Measurements from ENCODE around the gene CHIA. TPM values are rescaled to one million over a fixed set of nuclear protein-coding genes. Genes with fewer than 3 reads are reported as not detected.
A peak's percentile ranks its signal among the peaks of the same experiment; 100 is the strongest.
"Not testable (repeated sequence)": the region's sequence is repeated elsewhere in the genome, so short reads cannot be mapped to it uniquely, and the experiment has no call there.

The CHIA gene
- total RNA-seq, 3 donors from 2014 or later: not detected

DNA sequence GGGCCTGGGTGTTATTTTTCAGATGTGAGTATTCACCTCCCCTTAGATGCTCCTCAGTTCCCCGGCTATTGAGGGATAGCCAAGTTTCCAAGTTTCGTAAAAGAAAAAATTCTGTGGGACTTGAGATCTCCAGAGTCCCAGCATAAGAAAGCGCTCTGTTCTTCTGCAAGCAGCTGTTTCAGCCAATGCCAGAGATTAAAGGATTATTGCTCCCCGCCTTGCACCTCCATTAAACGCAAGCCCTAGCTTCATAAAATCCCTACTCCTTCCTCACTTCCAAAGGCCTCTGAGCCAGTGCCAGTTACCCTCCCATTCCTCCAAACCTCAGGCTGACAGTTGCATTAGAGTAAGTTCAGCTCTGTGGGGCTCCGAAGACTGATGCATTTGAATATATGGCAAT is 56.4 kb downstream of the CHIA start:
- Histone ChIP-seq H3K36me3 (no peaks in the 10 kb centered on the region), H3K4me1 (peaks cover 0 to 3% of the 10 kb centered on the region in 2 donors), H3K27me3 (no peaks in the 10 kb centered on the region), H3K4me3 (peak overlapping the region; percentile 53 to 77 (median 62)), H3K9me3 (no peaks in the 10 kb centered on the region), H3K27ac (peak overlapping the region; percentile 88 to 94)
- TF ChIP-seq POLR2AphosphoS5 (IDR thresholded peaks at IDR 0.05) (no peak), POLR2A (IDR thresholded peaks at IDR 0.05) (no peak)
- TF ChIP-seq, protein P1, sequence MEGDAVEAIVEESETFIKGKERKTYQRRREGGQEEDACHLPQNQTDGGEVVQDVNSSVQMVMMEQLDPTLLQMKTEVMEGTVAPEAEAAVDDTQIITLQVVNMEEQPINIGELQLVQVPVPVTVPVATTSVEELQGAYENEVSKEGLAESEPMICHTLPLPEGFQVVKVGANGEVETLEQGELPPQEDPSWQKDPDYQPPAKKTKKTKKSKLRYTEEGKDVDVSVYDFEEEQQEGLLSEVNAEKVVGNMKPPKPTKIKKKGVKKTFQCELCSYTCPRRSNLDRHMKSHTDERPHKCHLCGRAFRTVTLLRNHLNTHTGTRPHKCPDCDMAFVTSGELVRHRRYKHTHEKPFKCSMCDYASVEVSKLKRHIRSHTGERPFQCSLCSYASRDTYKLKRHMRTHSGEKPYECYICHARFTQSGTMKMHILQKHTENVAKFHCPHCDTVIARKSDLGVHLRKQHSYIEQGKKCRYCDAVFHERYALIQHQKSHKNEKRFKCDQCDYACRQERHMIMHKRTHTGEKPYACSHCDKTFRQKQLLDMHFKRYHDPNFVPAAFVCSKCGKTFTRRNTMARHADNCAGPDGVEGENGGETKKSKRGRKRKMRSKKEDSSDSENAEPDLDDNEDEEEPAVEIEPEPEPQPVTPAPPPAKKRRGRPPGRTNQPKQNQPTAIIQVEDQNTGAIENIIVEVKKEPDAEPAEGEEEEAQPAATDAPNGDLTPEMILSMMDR (IDR thresholded peaks at IDR 0.05): no peak
- no peak for DNase-seq (ENCODE audit: low spot score in 2 of 2)
- intact Hi-C loops (cut with DNase I; ENCODE audit: low total_unique reads): no loop called here

DNA sequence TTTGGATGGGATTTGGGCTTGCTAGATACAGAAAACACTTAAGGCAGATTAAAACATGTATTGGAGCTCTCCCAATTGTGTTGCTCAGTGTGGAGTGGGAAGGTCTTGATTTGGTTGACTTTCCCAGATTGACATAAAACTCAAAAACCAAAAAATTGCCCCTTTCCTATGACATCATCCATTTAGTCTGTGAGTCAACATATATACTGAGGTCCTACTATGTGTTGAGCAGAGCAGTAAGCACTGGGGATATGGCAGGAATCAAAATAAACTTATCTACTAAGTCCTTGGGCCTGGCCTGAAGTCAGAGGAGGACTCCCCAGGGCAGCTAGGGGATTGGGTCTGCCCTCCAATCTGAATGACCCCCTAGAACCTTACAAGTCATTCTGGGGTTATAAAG is 61.0 kb downstream of the CHIA start:
- no peak for TF ChIP-seq POLR2AphosphoS5 (IDR thresholded peaks at IDR 0.05)
- no peak for TF ChIP-seq POLR2A (IDR thresholded peaks at IDR 0.05)
- TF ChIP-seq, protein P1 (IDR thresholded peaks at IDR 0.05): no peak
- intact Hi-C loops (cut with DNase I; ENCODE audit: low total_unique reads): no loop called here
- Histone ChIP-seq H3K4me1 (peaks cover 0 to 3% of the 10 kb centered on the region in 2 donors), H3K27me3 (no peaks in the 10 kb centered on the region), H3K36me3 (no peaks in the 10 kb centered on the region), H3K9me3 (no peaks in the 10 kb centered on the region), H3K27ac (no peak overlapping the region), H3K4me3 (no peak overlapping the region)
- DNase-seq (ENCODE audit: low spot score in 2 of 2): no peak

DNA sequence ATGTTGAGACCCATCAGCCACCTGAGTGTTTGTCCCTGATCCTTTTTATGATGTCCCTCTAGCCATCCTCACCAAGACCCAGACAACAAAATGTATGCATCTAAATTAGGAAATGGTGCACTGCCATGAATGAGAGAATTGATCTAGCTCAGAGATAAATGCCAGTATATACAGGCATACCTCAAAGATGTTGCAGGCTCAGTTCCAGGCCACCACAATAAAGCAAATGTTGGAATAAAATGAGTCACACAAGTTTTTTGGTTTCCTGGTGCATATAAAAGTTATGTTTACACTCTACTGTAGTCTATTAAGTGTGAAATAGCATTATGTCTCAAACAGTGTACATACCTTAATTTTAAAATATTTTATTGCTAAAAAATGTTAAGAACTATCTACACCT is 63.9 kb downstream of the CHIA start:
- intact Hi-C loops (cut with DNase I; ENCODE audit: low total_unique reads): no loop called here
- no peaks in the 10 kb centered on the region for H3K36me3 ChIP-seq
- H3K27me3 ChIP-seq: no peaks in the 10 kb centered on the region
- no peaks in the 10 kb centered on the region for H3K4me1 ChIP-seq
- no peak overlapping the region for H3K4me3 ChIP-seq
- DNase-seq (ENCODE audit: low spot score in 2 of 2): no peak
- H3K27ac ChIP-seq: no peak overlapping the region
- TF ChIP-seq POLR2AphosphoS5 (IDR thresholded peaks at IDR 0.05) (no peak), POLR2A (IDR thresholded peaks at IDR 0.05) (no peak)
- TF ChIP-seq, protein P1 (IDR thresholded peaks at IDR 0.05): no peak
- no peaks in the 10 kb centered on the region for H3K9me3 ChIP-seq

DNA sequence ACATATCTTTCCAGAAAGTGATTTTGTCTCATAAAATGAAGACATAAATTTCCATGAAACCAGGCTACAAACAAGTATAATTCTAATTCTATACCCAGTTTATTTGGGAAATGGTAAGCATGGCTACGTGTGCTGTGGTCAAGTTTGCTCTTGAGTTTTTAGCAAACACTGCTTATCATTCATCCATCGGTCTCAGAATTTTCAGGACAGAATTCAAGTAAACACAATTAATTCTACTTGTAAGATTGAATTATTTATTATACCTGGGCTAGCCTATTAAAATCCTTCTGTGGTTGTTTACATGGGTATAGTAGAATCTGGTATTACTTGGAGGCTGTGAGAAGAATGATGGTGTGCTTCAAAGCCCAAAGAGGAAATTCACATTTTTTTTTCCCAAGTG is 68.3 kb downstream of the CHIA start:
- H3K4me1 ChIP-seq: no peaks in the 10 kb centered on the region
- TF ChIP-seq, protein P1 (IDR thresholded peaks at IDR 0.05): no peak
- TF ChIP-seq POLR2AphosphoS5 (IDR thresholded peaks at IDR 0.05) (no peak), POLR2A (IDR thresholded peaks at IDR 0.05) (no peak)
- H3K4me3 ChIP-seq: no peak overlapping the region
- no peak for DNase-seq (ENCODE audit: low spot score in 2 of 2)
- no peak overlapping the region for H3K27ac ChIP-seq
- intact Hi-C loops (cut with DNase I; ENCODE audit: low total_unique reads): no loop called here
- no peaks in the 10 kb centered on the region for H3K27me3 ChIP-seq
- no peaks in the 10 kb centered on the region for H3K9me3 ChIP-seq
- no peaks in the 10 kb centered on the region for H3K36me3 ChIP-seq

DNA sequence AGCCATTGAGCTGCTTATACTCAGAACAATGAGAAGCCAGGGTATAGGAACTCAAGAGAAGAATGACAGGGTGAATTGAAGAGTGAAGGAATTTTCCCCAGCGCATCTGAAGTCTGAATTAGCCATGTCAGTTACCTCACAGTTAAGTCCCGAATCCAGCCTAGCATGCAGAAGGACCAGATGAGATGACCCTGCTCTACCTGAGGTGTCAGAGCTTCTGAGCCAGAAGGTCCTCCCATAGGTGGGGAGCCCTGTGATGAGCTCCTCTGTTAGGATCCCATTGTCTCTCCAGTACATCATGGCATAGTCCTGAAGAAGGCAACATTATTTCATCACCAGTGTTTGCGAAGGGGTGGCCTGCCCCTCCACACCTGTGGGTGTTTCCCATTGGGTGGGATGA is 68.7 kb downstream of the CHIA start:
- intact Hi-C loops (cut with DNase I; ENCODE audit: low total_unique reads): no loop called here
- no peaks in the 10 kb centered on the region for H3K4me1 ChIP-seq
- TF ChIP-seq POLR2AphosphoS5 (IDR thresholded peaks at IDR 0.05) (no peak), POLR2A (IDR thresholded peaks at IDR 0.05) (no peak)
- TF ChIP-seq, protein P1 (IDR thresholded peaks at IDR 0.05): no peak
- no peak overlapping the region for H3K27ac ChIP-seq
- no peaks in the 10 kb centered on the region for H3K36me3 ChIP-seq
- no peaks in the 10 kb centered on the region for H3K27me3 ChIP-seq
- H3K4me3 ChIP-seq: no peak overlapping the region
- DNase-seq (ENCODE audit: low spot score in 2 of 2): no peak
- no peaks in the 10 kb centered on the region for H3K9me3 ChIP-seq

DNA sequence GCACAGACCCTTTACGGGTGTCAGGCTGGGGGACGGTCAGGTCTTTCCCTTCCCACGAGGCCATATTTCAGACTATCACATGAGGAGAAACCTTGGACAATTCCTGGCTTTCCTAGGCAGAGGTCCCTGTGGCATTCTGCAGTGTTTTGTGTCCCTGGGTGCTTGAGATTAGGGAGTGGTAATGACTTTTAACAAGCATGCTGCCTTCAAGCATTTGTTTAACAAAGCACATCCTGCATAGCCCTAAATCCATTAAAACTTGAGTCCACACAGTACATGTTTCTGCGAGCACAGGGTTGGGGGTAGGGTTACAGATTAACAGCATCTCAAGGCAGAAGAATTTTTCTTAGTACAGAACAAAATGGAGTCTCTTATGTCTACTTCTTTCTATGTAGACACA is 69.6 kb downstream of the CHIA start:
- H3K9me3 ChIP-seq; intact Hi-C loops (cut with DNase I; ENCODE audit: low total_unique reads); H3K4me1 ChIP-seq; H3K27me3 ChIP-seq; DNase-seq (ENCODE audit: low spot score in 2 of 2); H3K4me3 ChIP-seq; H3K27ac ChIP-seq; H3K36me3 ChIP-seq: not testable (repeated sequence)
